ENCODE results near the gene DNAAF3. TPM values are rescaled to one million over a fixed set of nuclear protein-coding genes. Genes with fewer than 3 reads are reported as not detected.

Gene DNAAF3
- total RNA-seq, 1 experiment from 2014 or later, result 52.8 TPM

- TF ChIP-seq REST (IDR thresholded peaks at IDR 0.05; ENCODE audit: low read depth) (no peak), CTCF (IDR thresholded peaks at IDR 0.05 in 2 of 3, conservative IDR thresholded peaks at IDR 0.05 in 1 of 3; ENCODE audit: borderline replicate concordance in 1 of 3, insufficient read depth in 1 of 3, low read depth in 2 of 3, low read length in 2 of 3) (no peak)
Measured at GRCh38 chr19:55112246-55112776, 54.1 kb downstream of the DNAAF3 start (continued).

GRCh38 chr19:55111238-55111831 lies 55.1 kb downstream of the DNAAF3 start:
- ChIA-PET POLR2A (no interaction called here), RAD21 (ENCODE audit: low non-redundant PET in 1 of 2, low total read pairs in 2 of 2, uncharacterized antibody in 2 of 2, unreplicated experiment in 2 of 2) (no interaction called here), CTCF (no interaction called here)
- no peaks in the 10 kb centered on the region for H4K20me1 ChIP-seq (ENCODE audit: insufficient read depth)
- BruUV-seq (replicated peaks), result no TSS peak
- peaks cover 54% of the 10 kb centered on the region for H3K79me2 ChIP-seq (ENCODE audit: insufficient read depth, low read length)
- no peaks in the 10 kb centered on the region for H3K9me3 ChIP-seq (ENCODE audit: control insufficient read depth in 1 of 2, insufficient read depth in 1 of 2, low read depth in 1 of 2, low read length in 2 of 2)
- H3K4me1 ChIP-seq (ENCODE audit: control insufficient read depth in 1 of 2, insufficient read depth in 2 of 2, low read length in 2 of 2), result peaks cover 6 to 16% of the 10 kb centered on the region in 2 experiments
- H2AFZ ChIP-seq (ENCODE audit: low read depth, low read length, poor library complexity, severe bottlenecking), result no peak overlapping the region
- no peaks in the 10 kb centered on the region for H3K27me3 ChIP-seq (ENCODE audit: insufficient read depth, low read length)
- H3K9me2 ChIP-seq (ENCODE audit: insufficient read depth), result no peaks in the 10 kb centered on the region
- no peak for DNase-seq (ENCODE audit: low read depth, low spot score)
- no peak overlapping the region for H3K9ac ChIP-seq (ENCODE audit: low read length)
- peaks cover 4 to 5% of the 10 kb centered on the region in 2 experiments; a peak in 1 of 4 replicates for H3K36me3 ChIP-seq (ENCODE audit: control insufficient read depth in 1 of 2, insufficient read depth in 2 of 2, low read length in 2 of 2)
- no peak overlapping the region for H3K4me3 ChIP-seq (replicated peaks in 1 of 2; ENCODE audit: low read depth in 1 of 2, low read length in 2 of 2)
- H3K27ac ChIP-seq (ENCODE audit: low read depth, low read length), result no peak overlapping the region
- no peak overlapping the region for H3K4me2 ChIP-seq (ENCODE audit: low read length)
- no peak for ATAC-seq
- intact Hi-C loops (cut with micrococcal nuclease), result no loop called here
- TF ChIP-seq ZNF274 (IDR thresholded peaks at IDR 0.05; ENCODE audit: low read depth, low read length) (no peak), EGR1 (IDR thresholded peaks at IDR 0.05; ENCODE audit: low read depth) (no peak), EZH2 (IDR thresholded peaks at IDR 0.05) (no peak), YY1 (IDR thresholded peaks at IDR 0.05; ENCODE audit: extremely low read depth, insufficient replicate concordance, low read depth, low read length) (no peak), SIN3A (IDR thresholded peaks at IDR 0.05; ENCODE audit: low read depth) (no peak), MAX (IDR thresholded peaks at IDR 0.05) (no peak), SRF (IDR thresholded peaks at IDR 0.05; ENCODE audit: low read depth) (no peak), ATF3 (IDR thresholded peaks at IDR 0.05) (no peak), REST (IDR thresholded peaks at IDR 0.05; ENCODE audit: low read depth) (no peak), POLR2A (IDR thresholded peaks at IDR 0.05; ENCODE audit: borderline replicate concordance, extremely low read depth, insufficient read depth, insufficient read length) (no peak), FOSL1 (IDR thresholded peaks at IDR 0.05; ENCODE audit: low read depth) (no peak), POLR2AphosphoS5 (IDR thresholded peaks at IDR 0.05; ENCODE audit: low read depth, low read length) (no peak), EZH2phosphoT487 (IDR thresholded peaks at IDR 0.05; ENCODE audit: borderline replicate concordance) (no peak), CBX3 (IDR thresholded peaks at IDR 0.05; ENCODE audit: low read depth) (no peak)

Data from HCT116 (cell line).